GM12874 (cell line): ENCODE data around the gene ANKRD9.

Experiments used
- CTCF ChIP-seq: IDR thresholded peaks from 2 replicates; pipeline ENCODE4 v1.5.1; 2011; ENCODE audit warnings: low read depth, mild to moderate bottlenecking, control low read depth, low read length, moderate library complexity; ENCODE audit not compliant: insufficient read depth

Gene ANKRD9

GRCh38 chr14:102548616-102549240 is 39.2 kb upstream of the ANKRD9 start:
- no peak for TF ChIP-seq CTCF

GRCh38 chr14:102545461-102546265 is 36.1 kb upstream of the ANKRD9 start:
- TF ChIP-seq CTCF, result no peak

- no peak for TF ChIP-seq CTCF
These were observed 35.3 kb upstream of the ANKRD9 start for GRCh38 chr14:102544747-102545460.

GRCh38 chr14:102544046-102544746 is 34.6 kb upstream of the ANKRD9 start:
- no peak for TF ChIP-seq CTCF

- TF ChIP-seq CTCF, result no peak
These were observed 32.2 kb upstream of the ANKRD9 start for GRCh38 chr14:102541771-102542170.

GRCh38 chr14:102540315-102541028 is 30.9 kb upstream of the ANKRD9 start:
- no peak for TF ChIP-seq CTCF
